ENCODE results near the gene TSPAN16. TPM values are rescaled to one million over a fixed set of nuclear protein-coding genes. Genes with fewer than 3 reads are reported as not detected.

Gene TSPAN16
- total RNA-seq, 2 experiments from 2014 or later = not detected

- DNase-seq (no peak), ATAC-seq (no peak)
- H3K4me1 Mint-ChIP-seq = no peaks in the 10 kb centered on the region
- CTCF ChIA-PET = no interaction called here
- H3K4me3 Mint-ChIP-seq = no peak overlapping the region
- H3K9me3 Mint-ChIP-seq (ENCODE audit: low read depth) = peaks cover 1% of the 10 kb centered on the region
- no peaks in the 10 kb centered on the region for H3K36me3 Mint-ChIP-seq (ENCODE audit: low read depth)
- intact Hi-C loops (cut with DNase I, micrococcal nuclease) = no loop called here
- POLR2A ChIA-PET = interaction anchor here (0.6 kb wide), 1 partner anchor 161 kb away, joined by 3 read pairs; the partner anchor contains the start of genes ODAD3 and PRKCSH
- no peak overlapping the region for H3K27ac Mint-ChIP-seq
- H3K27me3 Mint-ChIP-seq = peaks cover 32% of the 10 kb centered on the region
Observed at GRCh38 chr19:11273989-11274388, 22.0 kb upstream of the TSPAN16 start.

- no peaks in the 10 kb centered on the region for H3K36me3 Mint-ChIP-seq (ENCODE audit: low read depth)
- intact Hi-C loops (cut with DNase I, micrococcal nuclease) = no loop called here
Observed at GRCh38 chr19:11274533-11275086, 21.4 kb upstream of the TSPAN16 start.

DNA sequence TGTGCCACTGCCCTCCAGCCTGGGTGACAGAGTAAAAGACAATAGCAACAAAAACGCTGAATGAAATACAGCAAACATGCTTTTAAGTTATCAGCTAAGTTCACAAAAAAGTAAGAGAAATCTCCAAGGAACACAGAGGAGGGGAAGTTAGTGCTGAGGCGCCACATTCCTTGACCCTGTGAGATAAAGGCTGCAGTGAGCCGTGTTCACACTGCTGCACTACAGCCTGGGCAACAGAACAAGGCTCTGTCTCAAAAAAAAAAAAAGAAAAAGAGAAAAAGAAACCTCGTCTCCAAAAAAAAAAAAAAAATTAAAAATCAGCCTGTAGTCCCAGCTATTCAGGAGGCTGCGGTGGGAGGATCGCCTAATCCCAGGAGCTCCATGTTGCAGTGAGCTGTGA lies 17.3 kb upstream of the TSPAN16 start:
- Mint-ChIP-seq H3K9me3 (ENCODE audit: low read depth) (peaks cover 1% of the 10 kb centered on the region), H3K4me3 (no peak overlapping the region), H3K4me1 (peaks cover 12% of the 10 kb centered on the region), H3K27ac (no peak overlapping the region), H3K36me3 (ENCODE audit: low read depth) (no peaks in the 10 kb centered on the region), H3K27me3 (peaks cover 38% of the 10 kb centered on the region)
- intact Hi-C loops (cut with DNase I, micrococcal nuclease) = no loop called here
- no peak for DNase-seq
- ChIA-PET CTCF (interaction anchor here (0.5 kb wide), 1 partner anchor 244 kb away, joined by 3 read pairs; no protein-coding TSS in a partner anchor), POLR2A (interaction anchor here (0.6 kb wide), 1 partner anchor 239 kb away, joined by 4 read pairs; no protein-coding TSS in a partner anchor)
- no peak for ATAC-seq

More at GRCh38 chr19:11274533-11275086, 21.4 kb upstream of the TSPAN16 start:
- no peak for DNase-seq
- ChIA-PET CTCF (interaction anchor here (0.6 to 0.9 kb wide), 3 partner anchors 43 to 230 kb away, joined by 3 to 4 read pairs (median 4); no protein-coding TSS in a partner anchor), POLR2A (interaction anchor here (0.6 kb wide), 1 partner anchor 161 kb away, joined by 3 read pairs; the partner anchor contains the start of genes ODAD3 and PRKCSH)
- Mint-ChIP-seq H3K4me3 (no peak overlapping the region), H3K27ac (no peak overlapping the region), H3K9me3 (ENCODE audit: low read depth) (peaks cover 1% of the 10 kb centered on the region), H3K4me1 (peaks cover 4% of the 10 kb centered on the region), H3K27me3 (peaks cover 29% of the 10 kb centered on the region)
- ATAC-seq = no peak

DNA sequence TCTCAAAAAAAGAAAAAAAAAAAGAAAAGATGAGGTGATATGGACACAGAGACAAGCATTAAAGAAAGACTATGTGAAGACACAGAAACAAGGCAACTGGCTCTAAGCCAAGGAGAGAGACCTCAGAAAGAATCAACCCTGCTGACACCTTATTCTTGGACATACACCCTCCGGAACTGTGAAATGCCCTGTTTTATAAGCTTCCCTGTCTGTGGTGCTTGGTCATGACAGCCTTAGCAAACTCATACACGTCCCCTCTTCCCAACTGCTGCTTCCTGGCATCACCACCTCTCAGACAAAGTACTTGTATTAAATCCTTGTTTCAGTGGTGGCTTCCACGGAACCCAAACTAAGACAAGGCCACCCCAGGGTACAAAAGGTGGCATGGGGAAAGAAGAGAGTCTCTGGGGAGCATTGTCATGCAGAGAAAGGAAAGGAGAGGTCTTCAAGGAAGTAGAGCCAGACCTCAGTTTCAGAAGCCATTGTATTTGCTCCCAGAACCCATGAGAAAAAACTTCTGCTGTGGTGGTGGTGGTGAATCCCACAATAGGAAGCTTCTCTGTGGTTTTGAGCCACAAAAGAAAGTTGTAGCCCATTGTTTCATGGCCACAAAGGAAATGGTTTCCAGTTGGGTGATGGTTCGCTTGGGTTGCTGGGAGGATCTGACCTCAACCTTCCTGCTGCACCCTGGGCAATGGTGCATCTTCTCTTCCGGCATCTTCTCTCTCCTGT lies 16.3 kb upstream of the TSPAN16 start:
- H3K4me1 Mint-ChIP-seq = peaks cover 12% of the 10 kb centered on the region
- ATAC-seq (peak; percentile 81), DNase-seq (peak; percentile 9)
- no peak overlapping the region for H3K27ac Mint-ChIP-seq
- peaks cover 1% of the 10 kb centered on the region for H3K9me3 Mint-ChIP-seq (ENCODE audit: low read depth)
- intact Hi-C loops (cut with DNase I, micrococcal nuclease) = no loop called here
- ChIA-PET CTCF (interaction anchor here (0.5 to 0.7 kb wide), 2 partner anchors 245 to 369 kb away, joined by 3 read pairs; no protein-coding TSS in a partner anchor), POLR2A (interaction anchor here (0.7 kb wide), 1 partner anchor 68 kb away, joined by 4 read pairs; no protein-coding TSS in a partner anchor)
- peak overlapping the region; percentile 2 for H3K4me3 Mint-ChIP-seq
- H3K27me3 Mint-ChIP-seq = peaks cover 32% of the 10 kb centered on the region
- H3K36me3 Mint-ChIP-seq (ENCODE audit: low read depth) = no peaks in the 10 kb centered on the region

- Mint-ChIP-seq H3K27ac (no peak overlapping the region), H3K9me3 (ENCODE audit: low read depth) (peaks cover 1% of the 10 kb centered on the region), H3K36me3 (ENCODE audit: low read depth) (no peaks in the 10 kb centered on the region), H3K27me3 (peaks cover 25% of the 10 kb centered on the region), H3K4me3 (no peak overlapping the region), H3K4me1 (peaks cover 12% of the 10 kb centered on the region)
- CTCF ChIA-PET = no interaction called here
- POLR2A ChIA-PET = no interaction called here
- intact Hi-C loops (cut with DNase I, micrococcal nuclease) = no loop called here
- DNase-seq (no peak), ATAC-seq (no peak)
Observed at GRCh38 chr19:11281356-11282049, 14.5 kb upstream of the TSPAN16 start.

DNA sequence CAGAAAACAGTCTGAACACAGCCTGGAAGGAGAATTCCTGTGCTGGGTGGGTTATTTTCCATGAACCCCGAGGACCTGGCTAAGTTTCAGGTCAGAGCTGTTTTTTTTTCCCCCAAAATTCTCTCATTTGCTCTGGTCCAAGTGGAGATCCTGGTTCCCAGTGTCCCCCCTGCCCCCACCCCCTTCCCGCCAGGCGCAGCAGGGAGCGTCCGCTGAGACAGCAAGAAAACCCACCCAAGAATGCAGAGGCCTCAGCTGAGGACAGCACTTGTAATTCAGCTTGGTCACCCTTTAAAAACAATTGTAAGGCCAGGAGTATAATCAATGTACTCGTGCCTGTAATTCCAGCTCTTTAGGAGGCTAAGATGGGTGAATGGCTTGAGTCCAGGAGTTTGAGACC lies 11.4 kb upstream of the TSPAN16 start:
- Mint-ChIP-seq H3K4me3 (no peak overlapping the region), H3K36me3 (ENCODE audit: low read depth) (no peaks in the 10 kb centered on the region), H3K27ac (no peak overlapping the region), H3K4me1 (peaks cover 12% of the 10 kb centered on the region), H3K9me3 (ENCODE audit: low read depth) (no peaks in the 10 kb centered on the region), H3K27me3 (peaks cover 20% of the 10 kb centered on the region)
- intact Hi-C loops (cut with DNase I, micrococcal nuclease) = no loop called here
- CTCF ChIA-PET = no interaction called here
- no peak for DNase-seq
- ATAC-seq = no peak
- POLR2A ChIA-PET = interaction anchor here (0.6 kb wide), 1 partner anchor 185 kb away, joined by 6 read pairs; no protein-coding TSS in a partner anchor

GRCh38 chr19:11286312-11286974 lies 9.5 kb upstream of the TSPAN16 start:
- peaks cover 3% of the 10 kb centered on the region for H3K4me1 Mint-ChIP-seq
- no peaks in the 10 kb centered on the region for H3K9me3 Mint-ChIP-seq (ENCODE audit: low read depth)
- peaks cover 28% of the 10 kb centered on the region for H3K27me3 Mint-ChIP-seq
- H3K4me3 Mint-ChIP-seq = no peak overlapping the region
- CTCF ChIA-PET = interaction anchor here (0.7 kb wide), 1 partner anchor 20 kb away, joined by 3 read pairs; no protein-coding TSS in a partner anchor
- H3K36me3 Mint-ChIP-seq (ENCODE audit: low read depth) = no peaks in the 10 kb centered on the region
- no peak overlapping the region for H3K27ac Mint-ChIP-seq
- POLR2A ChIA-PET = no interaction called here
- DNase-seq (no peak), ATAC-seq (no peak)
- intact Hi-C loops (cut with DNase I, micrococcal nuclease) = no loop called here

- Mint-ChIP-seq H3K36me3 (ENCODE audit: low read depth) (no peaks in the 10 kb centered on the region), H3K9me3 (ENCODE audit: low read depth) (no peaks in the 10 kb centered on the region), H3K27me3 (peaks cover 24% of the 10 kb centered on the region), H3K4me1 (peaks cover 3% of the 10 kb centered on the region), H3K27ac (no peak overlapping the region), H3K4me3 (no peak overlapping the region)
- no peak for ATAC-seq
- CTCF ChIA-PET = no interaction called here
- POLR2A ChIA-PET = no interaction called here
- no peak for DNase-seq
- intact Hi-C loops (cut with DNase I, micrococcal nuclease) = no loop called here
Observed at GRCh38 chr19:11288349-11288748, 7.6 kb upstream of the TSPAN16 start.

DNA sequence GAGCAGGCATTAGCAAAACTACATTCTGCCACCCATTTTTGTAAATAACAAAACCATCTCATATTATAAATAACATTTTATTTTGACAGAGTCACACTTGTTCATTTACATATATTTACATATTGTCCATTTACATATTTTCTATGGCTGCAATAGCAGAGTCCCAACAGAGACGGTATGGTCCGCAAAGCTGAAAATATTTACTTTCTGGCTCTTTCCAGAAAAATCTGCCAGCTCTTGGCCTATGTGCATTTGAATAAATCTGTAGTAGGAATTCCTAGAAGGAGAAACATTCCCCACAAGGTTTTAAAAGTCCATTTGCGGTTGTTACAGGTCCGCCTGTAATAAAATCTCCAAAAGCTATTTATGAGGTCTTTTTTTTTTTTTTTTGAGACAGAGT lies 5.7 kb upstream of the TSPAN16 start:
- intact Hi-C loops (cut with DNase I, micrococcal nuclease) = loop anchor here in 1 of 2 experiments (5.0 kb wide), 1 partner anchor 192 kb away; the partner anchor contains the start of gene ELAVL3
- H3K9me3 Mint-ChIP-seq (ENCODE audit: low read depth) = no peaks in the 10 kb centered on the region
- H3K36me3 Mint-ChIP-seq (ENCODE audit: low read depth) = no peaks in the 10 kb centered on the region
- H3K4me1 Mint-ChIP-seq = peaks cover 5% of the 10 kb centered on the region
- ChIA-PET POLR2A (no interaction called here), CTCF (interaction anchor here (1.0 to 1.3 kb wide), 2 partner anchors 48 to 192 kb away, joined by 3 read pairs; no protein-coding TSS in a partner anchor)
- ATAC-seq (no peak), DNase-seq (no peak)
- H3K27ac Mint-ChIP-seq = no peak overlapping the region
- H3K27me3 Mint-ChIP-seq = peaks cover 27% of the 10 kb centered on the region
- H3K4me3 Mint-ChIP-seq = no peak overlapping the region

GRCh38 chr19:11291415-11291814 lies 4.5 kb upstream of the TSPAN16 start:
- ATAC-seq (no peak), DNase-seq (no peak)
- no peak overlapping the region for H3K4me3 Mint-ChIP-seq
- CTCF ChIA-PET = interaction anchor here (0.6 kb wide), 1 partner anchor 93 kb away, joined by 3 read pairs; the partner anchor contains the start of gene EPOR
- H3K27me3 Mint-ChIP-seq = peaks cover 29% of the 10 kb centered on the region
- no peaks in the 10 kb centered on the region for H3K36me3 Mint-ChIP-seq (ENCODE audit: low read depth)
- intact Hi-C loops (cut with DNase I, micrococcal nuclease) = loop anchor here in 1 of 2 experiments (5.0 kb wide), 1 partner anchor 191 kb away; the partner anchor contains the start of gene ELAVL3
- peaks cover 5% of the 10 kb centered on the region for H3K4me1 Mint-ChIP-seq
- POLR2A ChIA-PET = no interaction called here
- H3K9me3 Mint-ChIP-seq (ENCODE audit: low read depth) = no peaks in the 10 kb centered on the region
- no peak overlapping the region for H3K27ac Mint-ChIP-seq

GRCh38 chr19:11291991-11292390 lies 4.0 kb upstream of the TSPAN16 start:
- H3K27me3 Mint-ChIP-seq = peaks cover 28% of the 10 kb centered on the region

More at GRCh38 chr19:11291991-11292390, 4.0 kb upstream of the TSPAN16 start:
- peaks cover 4% of the 10 kb centered on the region for H3K4me1 Mint-ChIP-seq
- no peak overlapping the region for H3K4me3 Mint-ChIP-seq
- intact Hi-C loops (cut with DNase I, micrococcal nuclease) = loop anchor here (2.0 to 5.0 kb wide), 2 partner anchors 55 to 190 kb away; partner anchors contain the start of genes CCDC159 (in 1 of the 2), ELAVL3 (in 1 of the 2) and TMEM205 (in 1 of the 2)
- ChIA-PET POLR2A (no interaction called here), CTCF (interaction anchor here (1.0 kb wide), 1 partner anchor 49 kb away, joined by 3 read pairs; no protein-coding TSS in a partner anchor)
- ATAC-seq (no peak), DNase-seq (peak; percentile 9)
- H3K9me3 Mint-ChIP-seq (ENCODE audit: low read depth) = no peaks in the 10 kb centered on the region
- H3K36me3 Mint-ChIP-seq (ENCODE audit: low read depth) = no peaks in the 10 kb centered on the region
- H3K27ac Mint-ChIP-seq = no peak overlapping the region
